Measurements from ENCODE around the gene RIMS3.

GRCh38 chr1:40704817-40705733, 39.6 kb upstream of the RIMS3 start:
- TF ChIP-seq CTCF (IDR thresholded peaks at IDR 0.05), result no peak
- no peak for TF ChIP-seq POLR2A (IDR thresholded peaks at IDR 0.05)
